ENCODE measurements around the gene TBC1D2.

Gene TBC1D2

DNA sequence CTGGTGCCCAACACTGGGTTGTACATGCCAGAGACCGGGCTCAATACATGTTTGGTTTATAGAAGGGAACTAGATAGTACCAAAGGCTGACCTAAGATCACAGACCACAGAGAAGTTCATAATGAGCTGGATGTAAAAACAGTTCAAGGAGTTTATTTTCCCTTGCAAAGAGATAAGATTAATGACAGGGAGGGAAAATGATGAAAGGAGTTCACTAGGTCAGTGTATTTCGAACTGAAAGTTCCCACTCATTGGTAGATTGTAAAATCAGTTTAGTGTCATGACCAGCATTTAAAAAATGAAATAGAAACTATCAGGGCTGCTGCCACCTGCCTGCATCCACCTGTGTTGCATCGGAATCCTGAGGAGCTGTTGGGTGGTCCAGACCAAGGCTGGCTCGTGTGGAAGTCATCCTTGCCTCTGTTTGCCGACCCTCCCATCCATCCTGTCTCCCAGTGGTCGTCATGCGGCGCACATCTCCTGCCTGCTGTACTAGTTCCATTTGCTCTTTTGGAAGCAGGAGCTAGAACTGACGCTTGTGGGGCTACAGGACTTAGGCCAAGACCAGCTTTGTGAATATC is 21.1 kb downstream of the TBC1D2 start:
- no peak for DNase-seq

DNA sequence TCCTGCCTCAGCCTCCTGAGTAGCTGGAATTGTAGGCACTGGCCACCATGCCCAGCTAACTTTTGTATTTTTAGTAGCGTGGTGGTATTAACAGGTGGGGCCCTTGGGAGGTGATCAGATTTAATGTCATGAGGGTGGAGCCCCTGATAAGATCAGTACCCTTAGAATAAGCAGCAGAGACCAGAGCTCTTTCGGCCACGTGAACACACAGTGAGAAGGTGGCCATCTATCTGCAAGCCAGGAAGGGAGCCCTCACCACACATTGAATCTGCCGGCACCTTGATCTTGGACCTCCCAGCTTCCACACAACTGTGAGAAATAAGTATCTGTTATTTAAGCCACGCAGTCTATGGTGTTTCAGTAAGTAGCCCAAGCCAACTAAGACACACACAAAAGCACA is 22.5 kb downstream of the TBC1D2 start:
- DNase-seq = no peak

DNA sequence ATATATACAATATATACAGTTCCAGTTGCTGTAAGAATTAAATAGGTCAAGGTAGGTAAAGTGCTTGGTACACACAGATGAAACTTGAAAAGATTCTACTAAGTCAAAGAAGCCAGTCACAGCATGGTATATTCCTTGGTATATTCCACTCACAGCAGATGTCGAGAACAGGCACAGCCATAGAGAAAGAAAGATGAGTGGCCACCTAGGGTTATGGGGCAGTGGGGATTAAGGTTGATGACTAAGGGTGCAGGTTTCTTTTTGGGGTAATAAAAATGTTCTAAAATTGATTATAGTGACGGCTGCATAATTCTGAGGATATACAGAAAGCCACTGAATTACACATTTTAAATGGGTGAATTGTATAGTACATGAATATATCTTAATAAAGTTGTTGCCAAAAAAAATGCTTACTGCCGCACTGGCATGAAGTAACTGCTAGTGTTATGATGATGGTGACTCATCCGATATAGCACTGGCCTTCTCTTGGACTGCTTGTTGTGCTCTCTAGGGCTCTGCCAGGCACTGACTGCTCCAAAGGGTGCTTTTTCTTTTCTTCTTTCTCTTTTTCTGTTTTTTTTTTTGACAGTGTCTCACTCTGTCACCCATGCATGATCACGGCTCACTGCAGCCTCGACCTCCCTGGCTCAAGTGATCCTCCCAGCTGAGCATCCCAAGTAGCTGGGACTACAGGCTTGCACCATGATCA is 23.5 kb downstream of the TBC1D2 start:
- DNase-seq = no peak

DNA sequence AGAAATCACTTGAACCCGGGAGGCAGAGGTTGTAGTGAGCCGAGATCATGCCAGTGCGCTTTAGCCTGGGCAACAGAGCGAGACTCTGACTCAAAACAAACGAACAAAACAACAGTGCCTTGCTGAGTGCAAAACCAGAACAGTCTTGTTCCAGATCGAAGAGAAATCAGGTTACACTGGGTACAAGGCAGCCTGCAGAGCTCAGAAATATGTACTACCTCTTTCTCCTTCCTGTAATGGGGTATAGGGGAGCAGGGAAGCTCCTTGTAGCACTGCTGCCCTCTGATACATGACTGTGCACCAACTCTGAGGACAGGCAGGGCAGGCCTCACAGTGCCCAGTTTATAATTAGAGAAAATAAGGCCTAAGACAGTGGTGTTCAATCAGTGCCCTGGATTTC is 24.7 kb downstream of the TBC1D2 start:
- DNase-seq = no peak

GRCh38 chr9:98230304-98230703 is 25.1 kb downstream of the TBC1D2 start:
- no peak for DNase-seq

DNA sequence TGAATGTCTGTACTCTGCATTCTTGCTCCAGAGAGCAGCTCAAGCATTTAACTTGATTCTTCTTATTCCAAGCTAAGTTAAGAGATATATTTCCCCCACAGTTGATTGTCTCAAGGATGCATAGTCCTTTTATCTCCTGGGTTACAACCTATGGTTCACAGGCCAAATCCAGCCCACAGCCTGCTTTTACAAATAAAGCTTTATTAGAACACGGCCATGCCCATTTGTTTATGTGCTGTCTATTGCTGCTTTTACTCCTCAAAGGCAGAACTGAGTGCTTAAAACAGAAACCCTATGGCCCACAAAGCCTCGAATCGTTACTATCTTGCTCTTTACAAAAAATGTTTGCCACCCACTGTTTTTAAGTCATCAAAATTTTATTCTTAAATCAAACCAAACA is 25.8 kb downstream of the TBC1D2 start:
- DNase-seq = no peak

- no peak for DNase-seq
These were observed 26.4 kb downstream of the TBC1D2 start for GRCh38 chr9:98229090-98229395.

DNA sequence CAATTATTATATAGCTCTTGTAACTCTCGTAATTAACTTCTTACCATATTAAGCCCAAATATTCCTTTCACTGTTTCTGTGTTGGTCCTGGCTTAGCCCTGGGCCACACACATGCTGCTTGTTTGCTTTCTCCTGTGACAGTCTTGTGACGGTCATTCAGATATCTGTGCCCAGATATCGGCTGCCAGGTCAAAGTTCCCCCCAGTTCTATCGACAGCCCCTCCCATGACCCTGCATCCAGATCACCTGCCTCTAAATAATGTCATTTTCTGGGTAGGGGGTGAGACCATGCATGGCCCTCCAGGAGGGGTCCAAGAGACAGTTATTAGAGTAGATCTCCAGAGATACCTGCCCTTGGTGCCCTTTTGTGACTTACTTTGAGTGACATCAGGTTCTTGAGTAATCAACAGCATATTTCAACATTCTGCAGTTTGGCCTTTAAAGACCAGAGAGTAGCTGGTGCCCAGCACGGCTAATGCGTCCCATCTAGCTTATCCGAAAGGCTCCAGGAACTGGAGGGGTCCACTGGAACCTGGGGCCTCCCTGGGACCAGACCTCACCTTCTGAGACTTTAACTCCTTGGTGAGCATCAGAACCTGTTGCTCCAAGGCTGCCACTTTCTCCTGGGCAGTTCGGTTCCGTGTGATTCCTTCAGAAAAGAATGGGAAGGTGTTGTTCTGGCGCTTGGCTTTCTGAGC is 26.9 kb downstream of the TBC1D2 start:
- no peak for DNase-seq

GRCh38 chr9:98227883-98228282 is 27.6 kb downstream of the TBC1D2 start:
- no peak for DNase-seq

DNA sequence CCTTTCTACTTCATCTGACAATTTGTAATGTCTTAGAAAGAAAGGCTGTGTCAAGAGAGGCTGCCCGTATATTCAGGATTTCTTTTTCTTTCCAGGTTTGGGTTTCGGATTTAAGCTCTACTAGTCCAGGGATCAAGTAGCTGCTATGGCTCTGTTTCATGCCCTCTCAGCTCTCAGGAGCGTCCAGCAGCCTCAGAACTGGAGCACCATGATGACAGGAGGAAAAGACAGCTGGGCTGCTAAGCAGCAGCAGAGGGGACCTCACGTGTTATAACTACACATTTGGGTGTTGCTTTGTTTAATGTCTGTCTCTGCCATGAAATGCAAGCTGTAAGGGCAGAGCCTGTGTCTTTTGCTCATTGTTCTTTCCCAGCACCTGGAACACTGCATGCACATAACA is 28.5 kb downstream of the TBC1D2 start:
- no peak for DNase-seq

GRCh38 chr9:98226516-98226915 is 28.9 kb downstream of the TBC1D2 start:
- no peak for DNase-seq

- no peak for DNase-seq
These were observed 30.4 kb downstream of the TBC1D2 start for GRCh38 chr9:98225015-98225442.

DNA sequence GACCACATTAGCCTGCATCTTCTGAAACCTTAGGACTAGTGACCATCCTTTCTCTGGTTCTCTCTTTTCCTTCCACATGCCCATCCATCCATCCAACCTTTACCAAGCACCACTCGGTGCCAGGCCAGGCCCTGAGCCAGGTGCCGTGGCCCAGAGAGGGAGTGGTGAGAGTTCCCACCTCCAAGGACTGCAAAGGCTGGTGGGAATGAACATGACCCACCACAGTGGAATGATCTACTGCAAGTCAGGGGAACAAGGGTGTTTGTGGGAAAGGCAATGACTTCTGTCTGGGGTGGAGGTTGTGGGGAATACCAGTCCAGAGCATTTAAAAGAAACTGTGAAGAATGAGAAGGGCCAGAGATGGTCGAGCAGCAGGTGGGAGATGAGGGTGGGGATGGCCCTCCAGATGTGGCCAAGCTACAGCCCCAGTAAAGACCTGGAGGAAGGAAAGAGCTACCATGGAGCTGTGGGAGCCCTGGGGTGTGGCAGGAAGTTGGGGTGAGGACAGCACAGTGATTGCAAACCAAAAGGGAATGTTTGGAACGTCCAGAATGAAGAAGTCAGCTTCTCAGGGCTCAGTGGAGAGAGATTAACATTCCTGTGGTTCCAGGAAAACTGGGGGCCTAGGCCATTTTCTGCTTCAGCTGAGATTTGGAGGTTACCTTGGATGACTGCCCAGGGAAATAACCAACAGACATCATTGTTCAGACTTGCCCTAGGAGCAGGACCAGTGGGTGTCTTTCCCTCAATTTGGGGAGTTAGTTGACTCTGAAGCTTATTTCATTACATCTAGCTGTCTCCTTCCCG is 32.4 kb downstream of the TBC1D2 start:
- DNase-seq = peak; percentile 26

DNA sequence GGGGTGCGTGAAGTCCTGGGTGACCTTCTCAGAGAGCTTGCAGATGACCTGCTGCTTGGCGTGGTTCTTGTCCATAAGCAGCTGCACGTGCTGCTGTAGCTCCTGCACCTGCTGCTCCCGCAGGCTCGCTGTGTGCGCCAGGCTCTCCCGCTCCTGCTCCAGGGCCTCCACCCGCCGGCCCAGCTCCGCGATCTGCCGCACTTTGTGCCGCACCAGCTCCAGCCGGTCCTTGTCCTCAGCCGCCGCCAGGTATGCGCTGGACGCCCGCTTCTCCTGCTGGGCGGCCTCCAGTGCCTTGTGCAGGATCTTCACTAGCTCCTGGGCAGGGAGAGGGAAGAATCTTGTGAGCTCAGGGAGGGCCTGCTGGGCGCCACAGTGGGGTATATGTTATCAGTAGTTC is 34.5 kb downstream of the TBC1D2 start:
- no peak for DNase-seq

- DNase-seq = no peak
These were observed 35.6 kb downstream of the TBC1D2 start for GRCh38 chr9:98219794-98220370.

DNA sequence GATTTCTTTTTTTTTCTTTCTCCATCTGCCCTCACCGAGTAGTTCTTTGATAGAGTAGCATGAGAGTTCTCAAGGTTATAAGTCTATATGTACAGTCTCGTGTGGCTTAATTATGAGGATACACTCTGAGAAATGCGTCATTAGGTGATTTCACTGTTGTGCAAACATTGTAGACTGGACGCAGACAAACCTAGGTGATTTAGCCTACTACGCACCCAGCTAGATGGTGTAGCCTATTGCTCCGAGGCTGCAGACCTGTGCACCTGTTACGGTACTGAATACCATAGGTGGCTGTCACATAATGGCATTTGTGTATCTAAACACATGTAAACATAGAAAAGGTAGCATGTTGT is 36.1 kb downstream of the TBC1D2 start:
- DNase-seq = no peak

- no peak for DNase-seq
These were observed 36.7 kb downstream of the TBC1D2 start for GRCh38 chr9:98218562-98219363.

DNA sequence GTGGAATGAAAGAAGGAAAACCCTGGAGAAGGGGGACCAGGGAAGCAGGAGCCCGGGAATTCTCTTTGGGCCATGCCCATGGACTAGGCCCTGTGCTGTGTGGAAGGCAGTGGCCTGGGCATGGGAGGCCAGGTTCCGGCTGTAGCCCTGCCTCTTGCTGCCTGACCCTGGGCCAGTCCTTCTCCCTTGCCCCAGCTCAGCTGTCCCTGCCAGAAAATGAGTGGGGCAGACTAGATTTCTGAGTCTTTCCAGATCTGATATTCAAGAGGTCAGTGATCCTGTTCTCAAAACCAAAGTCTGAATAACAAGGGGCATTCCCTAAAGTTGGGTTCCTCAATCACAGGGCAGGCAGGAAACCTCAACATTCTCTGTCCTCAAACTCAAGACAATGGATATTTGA is 38.2 kb downstream of the TBC1D2 start:
- DNase-seq = no peak

GRCh38 chr9:98216391-98216790 is 39.1 kb downstream of the TBC1D2 start:
- no peak for DNase-seq

GRCh38 chr9:98215821-98216220 is 39.6 kb downstream of the TBC1D2 start:
- no peak for DNase-seq

DNA sequence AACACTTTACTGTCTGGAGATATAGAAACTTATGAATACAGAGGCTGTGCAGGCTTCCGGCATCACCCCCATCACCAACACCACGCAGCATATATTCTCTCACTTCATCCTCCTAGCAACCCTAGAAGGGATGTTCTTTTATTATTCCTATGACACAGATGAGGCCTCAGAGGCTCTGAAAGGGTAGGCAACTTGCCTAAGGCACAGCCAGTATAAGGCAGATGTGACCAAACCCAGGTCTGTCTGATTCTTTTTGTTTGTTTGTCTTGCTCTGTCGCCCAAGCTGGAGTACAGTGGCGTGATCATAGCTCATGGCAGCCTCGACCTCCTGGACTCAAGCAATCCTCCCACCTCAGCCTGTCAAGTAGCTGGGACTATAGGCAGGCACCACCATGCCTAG is 40.2 kb downstream of the TBC1D2 start:
- DNase-seq = no peak

- no peak for DNase-seq
These were observed 40.6 kb downstream of the TBC1D2 start for GRCh38 chr9:98214811-98215210.

DNA sequence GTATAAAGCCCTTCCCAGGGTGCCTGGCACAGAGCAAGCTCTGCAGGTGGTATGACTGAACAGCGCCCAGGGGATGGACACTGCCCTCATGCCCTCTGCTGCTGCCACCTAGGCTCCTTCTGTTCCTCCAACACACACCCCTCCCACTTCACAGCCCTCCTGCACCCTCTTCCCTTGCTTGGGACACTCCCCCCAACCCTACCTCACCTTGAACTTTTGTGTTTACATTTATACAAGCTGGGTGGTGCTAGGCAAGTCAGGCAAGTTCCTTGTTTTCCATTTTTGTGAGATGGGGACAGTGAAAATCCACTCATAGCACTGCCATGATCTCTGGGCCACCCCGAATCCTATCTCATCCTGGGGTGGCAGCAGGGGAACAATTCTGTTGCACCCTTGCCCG is 44.2 kb downstream of the TBC1D2 start:
- no peak for DNase-seq
